Gastrocnemius medialis (tissue), 4 donors: ENCODE data around the gene LRMDA. TPM values are rescaled to one million over a fixed set of nuclear protein-coding genes. Genes with fewer than 3 reads are reported as not detected.

Source experiments
- ATAC-seq, 2 donors: fragments of 150-250 bp; one replicate each; pipeline ENCODE4 v1.9.1; 2016
- DNase-seq, 2 donors: peaks; one replicate each; pipeline ENCODE4 v3.0.0-alpha.2; 2019
- H3K27ac ChIP-seq, 4 donors: fragments of 200-600 bp; sonication (generic); 1 replicate in 1 of 4; 2 replicates in 3 of 4; pipeline ENCODE4 v1.5.1; 2016 to 2018; ENCODE audit warnings: mild to moderate bottlenecking in 2 of 4, moderate library complexity in 1 of 4
- H3K27me3 ChIP-seq, 3 donors: fragments of 200-600 bp; sonication (generic) in 2 of 3; 1 replicate in 1 of 3; 2 replicates in 2 of 3; pipeline versions ENCODE4 v1.5.1 to v1.6.0; 2016 to 2019; ENCODE audit warnings: mild to moderate bottlenecking in 1 of 3, moderate library complexity in 1 of 3
- H3K36me3 ChIP-seq, 2 donors: fragments of 200-600 bp; sonication (generic) in 1 of 2; one replicate each; pipeline ENCODE4 v1.5.1; 2017 to 2018
- H3K4me1 ChIP-seq, 2 donors: fragments of 200-600 bp; sonication (generic) in 1 of 2; one replicate each; pipeline ENCODE4 v1.5.1; 2016 to 2017; ENCODE audit warnings: mild to moderate bottlenecking in 2 of 2
- H3K4me3 ChIP-seq, 4 donors: fragments of 200-600 bp; sonication (generic) in 3 of 4; 1 replicate in 1 of 4; 2 replicates in 3 of 4; pipeline ENCODE4 v1.5.1; 2016 to 2019; ENCODE audit warnings: mild to moderate bottlenecking in 2 of 4
- H3K9me3 ChIP-seq, 3 donors: fragments of 200-600 bp; sonication (generic) in 2 of 3; 1 replicate in 1 of 3; 2 replicates in 2 of 3; pipeline ENCODE4 v1.5.1; 2016 to 2019
- POLR2A ChIP-seq, 2 donors: fragments of 450-650 bp; IDR thresholded peaks; one replicate each; pipeline ENCODE4 v1.6.1; 2017; ENCODE audit warnings: antibody characterized with exemption in 2 of 2, mild to moderate bottlenecking in 2 of 2, moderate library complexity in 2 of 2
- in situ Hi-C, 4 donors: fragments of 200-750 bp; cut with MboI; loops; one replicate each; pipeline versions ENCODE4 v1.15.0 to v1.8.0; 2017; ENCODE audit warnings: low sequenced_read_pairs in 4 of 4
- intact Hi-C: fragments of 100-400 bp; cut with DNase I; formaldehyde crosslinking; loops from one replicate; pipeline ENCODE4 v1.15.1; 2023; ENCODE audit warnings: low total_unique reads
- total RNA-seq, 4 donors: library from RNA; depleted of rRNA; stranded (reverse); fragments of >200 nt; gene quantifications; one replicate each; pipeline versions ENCODE4 v1.1.0 to v1.2.3, GENCODE V29; 2016
- TF ChIP-seq, protein P1 (sequence below), 5 experiments: fragments of 450-650 bp in 3 of 5; fragments of 200-600 bp in 2 of 5; sonication (generic) in 2 of 5; IDR thresholded peaks in 4 of 5; conservative IDR thresholded peaks in 1 of 5; 1 replicate in 4 of 5; 2 replicates in 1 of 5; pipeline ENCODE4 v1.5.1; 2016 to 2019; ENCODE audit warnings: antibody characterized with exemption in 5 of 5, mild to moderate bottlenecking in 3 of 5, moderate library complexity in 3 of 5

LRMDA gene
- total RNA-seq, 4 donors from 2014 or later: 0.80 to 4.5 (median 1.4) TPM

DNA sequence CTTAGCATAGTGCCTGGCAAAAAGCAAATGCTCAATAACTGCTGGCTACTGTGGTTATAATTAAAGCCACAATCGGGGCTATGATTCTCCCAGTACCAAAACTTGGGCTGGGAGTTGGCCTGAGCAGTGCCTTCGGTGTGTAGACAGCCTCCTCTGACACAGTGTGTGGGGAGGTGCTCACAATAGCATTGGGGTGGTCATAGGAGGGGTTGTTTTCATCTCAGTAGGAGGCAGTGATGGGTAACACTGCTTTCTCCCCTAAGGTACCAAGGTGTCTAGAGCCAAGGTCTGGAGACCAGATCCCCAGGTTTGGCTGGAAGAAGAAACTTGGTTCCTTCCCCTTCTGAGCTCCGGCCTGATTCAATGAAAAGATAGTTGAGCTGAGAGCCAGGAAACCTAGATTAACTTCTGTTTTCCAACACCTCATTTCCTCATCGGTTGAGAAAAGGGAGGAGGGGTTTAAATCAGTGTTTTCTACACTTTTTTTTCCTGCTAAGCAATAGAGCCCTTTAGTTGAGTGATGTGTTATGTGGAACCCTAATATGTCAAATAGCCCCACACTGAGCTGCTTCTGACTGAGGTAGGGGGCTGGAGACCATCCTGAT, 68.2 kb downstream of the LRMDA start:
- intact Hi-C loops: no loop called here
- DNase-seq: no peak
- ATAC-seq: no peak
- Histone ChIP-seq H3K27ac (no peak overlapping the region), H3K4me3 (no peak overlapping the region), H3K27me3 (no peaks in the 10 kb centered on the region), H3K4me1 (no peaks in the 10 kb centered on the region), H3K9me3 (no peaks in the 10 kb centered on the region), H3K36me3 (no peaks in the 10 kb centered on the region)
- TF ChIP-seq, protein P1, sequence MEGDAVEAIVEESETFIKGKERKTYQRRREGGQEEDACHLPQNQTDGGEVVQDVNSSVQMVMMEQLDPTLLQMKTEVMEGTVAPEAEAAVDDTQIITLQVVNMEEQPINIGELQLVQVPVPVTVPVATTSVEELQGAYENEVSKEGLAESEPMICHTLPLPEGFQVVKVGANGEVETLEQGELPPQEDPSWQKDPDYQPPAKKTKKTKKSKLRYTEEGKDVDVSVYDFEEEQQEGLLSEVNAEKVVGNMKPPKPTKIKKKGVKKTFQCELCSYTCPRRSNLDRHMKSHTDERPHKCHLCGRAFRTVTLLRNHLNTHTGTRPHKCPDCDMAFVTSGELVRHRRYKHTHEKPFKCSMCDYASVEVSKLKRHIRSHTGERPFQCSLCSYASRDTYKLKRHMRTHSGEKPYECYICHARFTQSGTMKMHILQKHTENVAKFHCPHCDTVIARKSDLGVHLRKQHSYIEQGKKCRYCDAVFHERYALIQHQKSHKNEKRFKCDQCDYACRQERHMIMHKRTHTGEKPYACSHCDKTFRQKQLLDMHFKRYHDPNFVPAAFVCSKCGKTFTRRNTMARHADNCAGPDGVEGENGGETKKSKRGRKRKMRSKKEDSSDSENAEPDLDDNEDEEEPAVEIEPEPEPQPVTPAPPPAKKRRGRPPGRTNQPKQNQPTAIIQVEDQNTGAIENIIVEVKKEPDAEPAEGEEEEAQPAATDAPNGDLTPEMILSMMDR (IDR thresholded peaks at IDR 0.05 in 4 of 5, conservative IDR thresholded peaks at IDR 0.05 in 1 of 5): no peak
- no peak for TF ChIP-seq POLR2A (IDR thresholded peaks at IDR 0.05)
- in situ Hi-C loops: no loop called here

DNA sequence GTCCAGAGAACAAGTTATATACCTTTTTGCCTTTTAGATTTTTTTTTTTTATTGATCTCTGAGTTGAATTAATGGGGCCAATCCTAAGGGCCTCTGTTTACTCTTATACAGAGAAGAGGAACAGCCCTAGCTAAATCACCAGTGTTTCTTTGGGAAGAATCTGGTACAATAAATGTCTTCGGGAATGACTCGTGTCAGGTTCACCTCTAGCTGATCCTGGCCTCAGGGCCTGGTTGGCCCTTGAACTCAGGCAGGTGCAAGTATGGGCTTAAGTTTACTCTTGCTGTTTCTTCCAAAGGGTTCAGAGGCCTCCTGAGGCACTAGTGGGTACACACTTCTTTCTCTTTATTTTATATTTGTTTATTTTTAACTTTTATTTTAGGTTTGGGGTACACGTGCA, 71.0 kb downstream of the LRMDA start:
- H3K4me1 ChIP-seq: no peaks in the 10 kb centered on the region
- in situ Hi-C loops: no loop called here
- H3K36me3 ChIP-seq: no peaks in the 10 kb centered on the region
- no peaks in the 10 kb centered on the region for H3K9me3 ChIP-seq
- H3K27ac ChIP-seq: no peak overlapping the region
- no peak overlapping the region for H3K4me3 ChIP-seq
- no peak for TF ChIP-seq POLR2A (IDR thresholded peaks at IDR 0.05)
- TF ChIP-seq, protein P1 (IDR thresholded peaks at IDR 0.05 in 4 of 5, conservative IDR thresholded peaks at IDR 0.05 in 1 of 5): no peak
- no peaks in the 10 kb centered on the region for H3K27me3 ChIP-seq
- intact Hi-C loops: no loop called here
- ATAC-seq (no peak), DNase-seq (no peak)

DNA sequence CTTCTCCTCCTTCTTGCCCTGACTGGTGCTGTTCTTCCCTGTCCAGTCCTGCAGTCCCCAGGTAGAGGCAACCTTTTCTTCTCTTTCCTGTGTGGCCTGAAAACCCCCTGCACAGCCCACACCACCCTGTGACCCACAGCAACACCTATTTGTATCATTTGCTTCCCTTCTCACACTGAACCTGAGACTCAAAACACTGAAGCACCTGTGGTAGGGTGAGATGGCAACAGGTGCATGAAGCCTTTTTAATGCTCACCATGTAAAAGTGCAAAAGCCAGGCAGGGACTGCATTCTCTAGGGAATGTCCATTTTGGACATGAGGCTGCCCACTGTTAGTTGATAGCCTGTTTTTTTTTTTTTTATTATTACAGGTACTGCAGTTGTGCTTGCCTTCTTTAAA, 71.4 kb downstream of the LRMDA start:
- H3K27me3 ChIP-seq: no peaks in the 10 kb centered on the region
- no peak overlapping the region for H3K27ac ChIP-seq
- no peak for TF ChIP-seq POLR2A (IDR thresholded peaks at IDR 0.05)
- TF ChIP-seq, protein P1 (IDR thresholded peaks at IDR 0.05 in 4 of 5, conservative IDR thresholded peaks at IDR 0.05 in 1 of 5): no peak
- no peak overlapping the region for H3K4me3 ChIP-seq
- DNase-seq (no peak), ATAC-seq (no peak)
- H3K9me3 ChIP-seq: no peaks in the 10 kb centered on the region
- H3K4me1 ChIP-seq: no peaks in the 10 kb centered on the region
- no peaks in the 10 kb centered on the region for H3K36me3 ChIP-seq
- in situ Hi-C loops: no loop called here
- intact Hi-C loops: no loop called here

DNA sequence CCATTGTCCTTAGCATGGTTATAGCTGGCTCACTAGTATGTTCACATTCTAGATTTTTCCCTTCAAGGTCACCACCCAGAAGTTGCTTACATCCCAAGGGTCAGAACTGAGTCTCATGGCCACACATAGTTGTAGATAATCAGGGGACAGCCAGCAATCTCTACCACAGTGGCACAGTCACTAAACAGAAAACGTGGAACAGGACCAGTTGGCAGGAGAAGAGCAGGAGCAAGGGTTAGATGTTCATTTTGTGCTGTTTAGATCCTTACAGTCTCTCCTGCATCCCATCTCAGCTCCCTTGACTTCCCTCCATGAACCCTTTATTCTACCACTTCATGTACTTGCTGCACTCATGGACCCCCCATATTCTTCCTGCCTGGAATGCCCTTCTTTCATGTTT, 73.9 kb downstream of the LRMDA start:
- DNase-seq (no peak), ATAC-seq (no peak)
- TF ChIP-seq, protein P1 (IDR thresholded peaks at IDR 0.05 in 4 of 5, conservative IDR thresholded peaks at IDR 0.05 in 1 of 5): no peak
- no peak for TF ChIP-seq POLR2A (IDR thresholded peaks at IDR 0.05)
- Histone ChIP-seq H3K4me1 (no peaks in the 10 kb centered on the region), H3K4me3 (no peak overlapping the region), H3K9me3 (no peaks in the 10 kb centered on the region), H3K27ac (no peak overlapping the region), H3K36me3 (no peaks in the 10 kb centered on the region), H3K27me3 (no peaks in the 10 kb centered on the region)
- intact Hi-C loops: no loop called here
- in situ Hi-C loops: no loop called here
